GM12872 (cell line): ENCODE data around the gene HIGD1C.

Source experiments
- CTCF ChIP-seq: IDR thresholded peaks from 3 replicates; pipeline ENCODE4 v1.5.1; 2011; ENCODE audit warnings: low read depth, mild to moderate bottlenecking, low read length, moderate library complexity; ENCODE audit not compliant: insufficient read depth

HIGD1C gene

GRCh38 chr12:50928392-50928791 lies 24.0 kb upstream of the HIGD1C start:
- TF ChIP-seq CTCF: no peak

GRCh38 chr12:50929831-50930230 lies 22.5 kb upstream of the HIGD1C start:
- TF ChIP-seq CTCF: no peak

- TF ChIP-seq CTCF: no peak
Observed at GRCh38 chr12:50932787-50933280, 19.5 kb upstream of the HIGD1C start.

- TF ChIP-seq CTCF: no peak
Observed at GRCh38 chr12:50933459-50934124, 18.8 kb upstream of the HIGD1C start.

- no peak for TF ChIP-seq CTCF
Observed at GRCh38 chr12:50934371-50934851, 17.9 kb upstream of the HIGD1C start.

GRCh38 chr12:50934981-50935807 lies 17.1 kb upstream of the HIGD1C start:
- no peak for TF ChIP-seq CTCF

- no peak for TF ChIP-seq CTCF
Observed at GRCh38 chr12:50936821-50937530, 15.4 kb upstream of the HIGD1C start.
